CD4-positive, alpha-beta T cell treated with Interleukin-12 subunit alpha and Interleukin-12 subunit beta, for 1 hour (primary cell): ENCODE data around the gene ZBTB25.

Source experiments
- DNase-seq: peaks from one replicate; pipeline ENCODE4 v3.0.0-alpha.2; 2020

Gene ZBTB25

GRCh38 chr14:64438181-64438841 is 65.3 kb downstream of the ZBTB25 start:
- peak; percentile 8 for DNase-seq

GRCh38 chr14:64434528-64434927 is 69.1 kb downstream of the ZBTB25 start:
- DNase-seq, result no peak

GRCh38 chr14:64423987-64424386 is 79.7 kb downstream of the ZBTB25 start:
- no peak for DNase-seq

- DNase-seq, result no peak
These were observed 80.9 kb downstream of the ZBTB25 start for GRCh38 chr14:64422756-64423155.

GRCh38 chr14:64422005-64422404 is 81.6 kb downstream of the ZBTB25 start:
- DNase-seq, result no peak

GRCh38 chr14:64421166-64421565 is 82.5 kb downstream of the ZBTB25 start:
- no peak for DNase-seq

- no peak for DNase-seq
These were observed 84.6 kb downstream of the ZBTB25 start for GRCh38 chr14:64419003-64419402.

GRCh38 chr14:64417771-64418125 is 85.9 kb downstream of the ZBTB25 start:
- no peak for DNase-seq

- no peak for DNase-seq
These were observed 86.4 kb downstream of the ZBTB25 start for GRCh38 chr14:64417055-64417770.

GRCh38 chr14:64416348-64416932 is 87.2 kb downstream of the ZBTB25 start:
- no peak for DNase-seq

- no peak for DNase-seq
These were observed 91.4 kb downstream of the ZBTB25 start for GRCh38 chr14:64412237-64412636.

GRCh38 chr14:64411001-64411400 is 92.6 kb downstream of the ZBTB25 start:
- no peak for DNase-seq

GRCh38 chr14:64410084-64410774 is 93.4 kb downstream of the ZBTB25 start:
- no peak for DNase-seq

GRCh38 chr14:64409126-64409920 is 94.3 kb downstream of the ZBTB25 start:
- no peak for DNase-seq

- no peak for DNase-seq
These were observed 96.3 kb downstream of the ZBTB25 start for GRCh38 chr14:64407329-64407728.

GRCh38 chr14:64405295-64405694 is 98.3 kb downstream of the ZBTB25 start:
- DNase-seq, result no peak

GRCh38 chr14:64401949-64402348 is 101.7 kb downstream of the ZBTB25 start:
- DNase-seq, result no peak

- DNase-seq, result no peak
These were observed 102.7 kb downstream of the ZBTB25 start for GRCh38 chr14:64400829-64401459.
